ENCODE measurements around the gene FOXD4L1. TPM values are rescaled to one million over a fixed set of nuclear protein-coding genes. Genes with fewer than 3 reads are reported as not detected.
"Not testable (repeated sequence)": the region's sequence is repeated elsewhere in the genome, so short reads cannot be mapped to it uniquely, and the experiment has no call there.

Gene FOXD4L1
- total and polyA plus RNA-seq, 10 of the 15 experiments (the other 5 are each of a cell fraction or from before 2014, with no cell fraction given), result 0.03 to 0.11 (median 0.08) TPM; not detected in 6

DNA sequence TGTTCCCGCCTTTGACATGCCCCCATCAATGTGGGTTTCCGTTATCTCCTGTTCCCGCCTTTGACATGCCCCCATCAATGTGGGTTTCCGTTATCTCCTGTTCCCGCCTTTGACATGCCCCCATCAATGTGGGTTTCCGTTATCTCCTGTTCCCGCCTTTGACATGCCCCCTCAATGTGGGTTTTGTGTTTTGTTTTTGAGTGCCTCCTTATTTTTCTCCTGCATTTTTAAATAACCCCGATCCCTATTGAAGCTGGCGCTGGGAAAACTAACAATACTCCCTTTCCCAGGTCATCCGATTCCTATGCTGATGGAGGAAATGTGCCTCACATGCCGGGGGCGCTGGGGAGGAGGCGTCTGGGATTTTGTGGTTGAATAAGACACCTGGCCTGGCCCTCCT, 1.9 kb upstream of the FOXD4L1 start:
- H3K9me3 ChIP-seq (replicated peaks; ENCODE audit: control insufficient read depth, insufficient read depth, low read length); POLR2A ChIA-PET; H3K4me3 ChIP-seq; H3K27me3 ChIP-seq (replicated peaks in 1 of 2; ENCODE audit: control insufficient read depth in 2 of 2, insufficient read depth in 2 of 2, low read length in 1 of 2); FAIRE-seq; H3K79me2 ChIP-seq (ENCODE audit: control insufficient read depth, insufficient read depth, low read length); CTCF ChIA-PET; H2AFZ ChIP-seq (ENCODE audit: control insufficient read depth, low read depth, low read length); H3K9ac ChIP-seq (ENCODE audit: control insufficient read depth, insufficient read depth, low read length); H3K4me1 ChIP-seq (ENCODE audit: control insufficient read depth, insufficient read depth, low read length); H4K20me1 ChIP-seq (ENCODE audit: control insufficient read depth, insufficient read depth); DNase-seq (ENCODE audit: low read depth, low spot score); BruUV-seq (replicated peaks); SMC1A ChIA-PET (ENCODE audit: uncharacterized antibody, unreplicated experiment); H3K36me3 ChIP-seq (ENCODE audit: control insufficient read depth in 2 of 2, insufficient read depth in 2 of 2, low read length in 1 of 2); in situ Hi-C loops (cut with MboI); RAD21 ChIA-PET (ENCODE audit: unreplicated experiment); H3K27ac ChIP-seq (ENCODE audit: control insufficient read depth, insufficient read depth); H3K4me2 ChIP-seq (ENCODE audit: control insufficient read depth, insufficient read depth); intact Hi-C loops (cut with micrococcal nuclease; ENCODE audit: unreplicated experiment); ATAC-seq: not testable (repeated sequence)
- 98% methylated on average over 11 of the region's 13 CpGs for WGBS (ENCODE audit: insufficient coverage, insufficient replicate concordance, low lambda C conversion rate, missing lambda C conversion rate)

DNA sequence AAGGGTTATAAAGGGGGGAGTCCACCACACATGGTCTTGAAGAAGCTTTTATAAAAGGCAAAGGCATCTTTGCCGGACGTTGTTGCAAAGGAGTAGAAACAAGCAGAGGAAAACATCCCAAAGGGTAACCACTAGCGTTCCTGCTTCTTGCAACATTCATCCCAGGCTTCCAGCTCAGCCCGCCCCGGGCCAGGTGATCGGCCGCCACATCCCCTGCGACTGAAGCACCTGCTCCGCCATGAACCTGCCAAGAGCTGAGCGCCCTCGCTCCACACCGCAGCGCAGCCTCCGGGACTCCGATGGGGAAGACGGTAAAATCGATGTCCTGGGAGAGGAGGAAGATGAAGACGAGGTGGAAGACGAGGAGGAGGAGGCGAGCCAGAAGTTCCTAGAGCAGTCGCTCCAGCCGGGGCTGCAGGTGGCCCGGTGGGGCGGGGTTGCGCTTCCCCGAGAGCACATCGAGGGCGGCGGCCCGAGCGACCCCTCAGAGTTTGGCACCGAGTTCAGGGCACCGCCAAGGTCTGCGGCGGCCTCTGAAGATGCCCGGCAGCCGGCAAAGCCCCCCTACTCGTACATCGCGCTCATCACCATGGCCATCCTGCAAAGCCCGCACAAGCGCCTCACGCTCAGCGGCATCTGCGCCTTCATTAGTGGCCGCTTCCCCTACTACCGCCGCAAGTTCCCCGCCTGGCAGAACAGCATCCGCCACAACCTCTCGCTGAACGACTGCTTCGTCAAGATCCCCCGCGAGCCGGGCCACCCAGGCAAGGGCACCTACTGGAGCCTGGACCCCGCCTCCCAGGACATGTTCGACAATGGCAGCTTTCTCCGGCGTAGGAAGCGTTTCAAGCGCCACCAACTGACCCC, 787 bp downstream of the FOXD4L1 start:
- intact Hi-C loops (cut with micrococcal nuclease; ENCODE audit: unreplicated experiment); H2AFZ ChIP-seq (ENCODE audit: control insufficient read depth, low read depth, low read length): not testable (repeated sequence)

DNA sequence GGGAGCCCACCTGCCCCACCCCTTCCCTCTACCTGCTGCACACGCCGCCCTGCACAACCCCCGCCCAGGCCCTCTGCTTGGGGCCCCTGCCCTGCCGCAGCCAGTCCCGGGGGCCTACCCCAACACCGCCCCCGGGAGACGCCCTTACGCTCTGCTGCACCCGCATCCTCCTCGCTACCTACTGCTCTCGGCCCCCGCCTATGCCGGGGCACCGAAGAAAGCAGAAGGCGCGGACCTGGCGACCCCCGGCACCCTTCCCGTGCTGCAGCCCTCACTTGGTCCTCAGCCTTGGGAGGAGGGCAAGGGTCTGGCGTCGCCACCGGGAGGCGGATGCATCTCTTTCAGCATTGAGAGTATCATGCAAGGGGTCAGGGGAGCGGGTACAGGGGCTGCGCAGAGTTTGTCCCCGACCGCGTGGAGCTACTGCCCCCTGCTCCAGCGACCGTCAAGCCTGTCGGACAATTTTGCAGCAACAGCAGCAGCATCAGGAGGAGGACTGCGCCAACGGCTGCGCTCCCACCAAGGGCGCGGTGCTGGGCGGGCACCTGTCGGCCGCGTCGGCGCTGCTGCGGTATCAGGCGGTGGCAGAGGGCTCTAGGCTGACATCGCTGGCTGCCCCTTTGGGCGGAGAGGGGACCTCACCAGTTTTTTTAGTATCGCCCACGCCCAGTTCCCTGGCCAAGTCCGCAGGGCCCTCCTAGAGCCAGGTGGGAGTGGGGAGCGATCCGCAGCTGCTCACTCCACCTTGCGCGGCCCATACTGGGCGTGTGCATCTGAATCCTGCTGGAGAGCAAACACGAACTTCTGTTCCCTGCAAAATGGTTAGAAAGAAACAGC, 1.6 kb downstream of the FOXD4L1 start:
- RAD21 ChIA-PET (ENCODE audit: unreplicated experiment), result not testable (repeated sequence)

More for the DNA sequence above, 787 bp downstream of the FOXD4L1 start:
- RAD21 ChIA-PET (ENCODE audit: unreplicated experiment); H3K9ac ChIP-seq (ENCODE audit: control insufficient read depth, insufficient read depth, low read length); H4K20me1 ChIP-seq (ENCODE audit: control insufficient read depth, insufficient read depth); CTCF ChIA-PET; H3K4me3 ChIP-seq; DNase-seq (ENCODE audit: low read depth, low spot score); POLR2A ChIA-PET; H3K9me3 ChIP-seq (replicated peaks; ENCODE audit: control insufficient read depth, insufficient read depth, low read length); H3K4me1 ChIP-seq (ENCODE audit: control insufficient read depth, insufficient read depth, low read length); H3K79me2 ChIP-seq (ENCODE audit: control insufficient read depth, insufficient read depth, low read length); H3K36me3 ChIP-seq (ENCODE audit: control insufficient read depth in 2 of 2, insufficient read depth in 2 of 2, low read length in 1 of 2); FAIRE-seq; BruUV-seq (replicated peaks); SMC1A ChIA-PET (ENCODE audit: uncharacterized antibody, unreplicated experiment); H3K27ac ChIP-seq (ENCODE audit: control insufficient read depth, insufficient read depth); in situ Hi-C loops (cut with MboI); H3K27me3 ChIP-seq (replicated peaks in 1 of 2; ENCODE audit: control insufficient read depth in 2 of 2, insufficient read depth in 2 of 2, low read length in 1 of 2); ATAC-seq; H3K4me2 ChIP-seq (ENCODE audit: control insufficient read depth, insufficient read depth): not testable (repeated sequence)
- 42% methylated on average over 28 of the region's 62 CpGs for WGBS (ENCODE audit: insufficient coverage, insufficient replicate concordance, low lambda C conversion rate, missing lambda C conversion rate)

DNA sequence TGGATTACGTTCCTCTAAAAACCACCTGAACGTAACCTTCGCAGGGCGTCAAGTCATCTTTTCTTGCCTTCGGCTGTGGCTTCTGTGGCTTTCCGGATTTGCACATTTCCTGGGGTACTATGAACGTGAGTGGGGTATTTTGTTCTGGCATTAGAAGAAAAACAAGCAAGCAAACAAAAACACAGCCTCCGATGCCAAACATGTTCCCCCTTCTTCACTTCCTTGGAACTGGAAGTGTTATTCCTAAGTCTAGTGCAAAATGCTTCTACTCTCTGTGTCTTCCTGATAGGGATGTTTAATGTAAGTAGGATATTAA, 2.2 kb downstream of the FOXD4L1 start:
- SMC1A ChIA-PET (ENCODE audit: uncharacterized antibody, unreplicated experiment); H3K4me1 ChIP-seq (ENCODE audit: control insufficient read depth, insufficient read depth, low read length); H4K20me1 ChIP-seq (ENCODE audit: control insufficient read depth, insufficient read depth); H3K9me3 ChIP-seq (replicated peaks; ENCODE audit: control insufficient read depth, insufficient read depth, low read length); H3K27me3 ChIP-seq (replicated peaks in 1 of 2; ENCODE audit: control insufficient read depth in 2 of 2, insufficient read depth in 2 of 2, low read length in 1 of 2); H2AFZ ChIP-seq (ENCODE audit: control insufficient read depth, low read depth, low read length); H3K4me3 ChIP-seq; in situ Hi-C loops (cut with MboI); H3K4me2 ChIP-seq (ENCODE audit: control insufficient read depth, insufficient read depth); BruUV-seq (replicated peaks); H3K36me3 ChIP-seq (ENCODE audit: control insufficient read depth in 2 of 2, insufficient read depth in 2 of 2, low read length in 1 of 2); FAIRE-seq; CTCF ChIA-PET; POLR2A ChIA-PET; H3K9ac ChIP-seq (ENCODE audit: control insufficient read depth, insufficient read depth, low read length); ATAC-seq; RAD21 ChIA-PET (ENCODE audit: unreplicated experiment); intact Hi-C loops (cut with micrococcal nuclease; ENCODE audit: unreplicated experiment); H3K27ac ChIP-seq (ENCODE audit: control insufficient read depth, insufficient read depth); H3K79me2 ChIP-seq (ENCODE audit: control insufficient read depth, insufficient read depth, low read length); DNase-seq (ENCODE audit: low read depth, low spot score): not testable (repeated sequence)
- 8% methylated on average over 8 of the region's 8 CpGs for WGBS (ENCODE audit: insufficient coverage, insufficient replicate concordance, low lambda C conversion rate, missing lambda C conversion rate)

More for the DNA sequence above, 1.6 kb downstream of the FOXD4L1 start:
- H3K27me3 ChIP-seq (replicated peaks in 1 of 2; ENCODE audit: control insufficient read depth in 2 of 2, insufficient read depth in 2 of 2, low read length in 1 of 2); DNase-seq (ENCODE audit: low read depth, low spot score); H3K27ac ChIP-seq (ENCODE audit: control insufficient read depth, insufficient read depth); H3K9ac ChIP-seq (ENCODE audit: control insufficient read depth, insufficient read depth, low read length); POLR2A ChIA-PET; H3K4me1 ChIP-seq (ENCODE audit: control insufficient read depth, insufficient read depth, low read length); H3K36me3 ChIP-seq (ENCODE audit: control insufficient read depth in 2 of 2, insufficient read depth in 2 of 2, low read length in 1 of 2); intact Hi-C loops (cut with micrococcal nuclease; ENCODE audit: unreplicated experiment); H3K4me3 ChIP-seq; H3K79me2 ChIP-seq (ENCODE audit: control insufficient read depth, insufficient read depth, low read length); H3K4me2 ChIP-seq (ENCODE audit: control insufficient read depth, insufficient read depth); in situ Hi-C loops (cut with MboI); ATAC-seq; SMC1A ChIA-PET (ENCODE audit: uncharacterized antibody, unreplicated experiment); H3K9me3 ChIP-seq (replicated peaks; ENCODE audit: control insufficient read depth, insufficient read depth, low read length); H4K20me1 ChIP-seq (ENCODE audit: control insufficient read depth, insufficient read depth); CTCF ChIA-PET; H2AFZ ChIP-seq (ENCODE audit: control insufficient read depth, low read depth, low read length); FAIRE-seq; BruUV-seq (replicated peaks): not testable (repeated sequence)
- WGBS (ENCODE audit: insufficient coverage, insufficient replicate concordance, low lambda C conversion rate, missing lambda C conversion rate), result 6% methylated on average over 27 of the region's 56 CpGs
